ENCODE measurements around the gene ENPP3.
"Not testable (repeated sequence)": the region's sequence is repeated elsewhere in the genome, so short reads cannot be mapped to it uniquely, and the experiment has no call there.

The ENPP3 gene

DNA sequence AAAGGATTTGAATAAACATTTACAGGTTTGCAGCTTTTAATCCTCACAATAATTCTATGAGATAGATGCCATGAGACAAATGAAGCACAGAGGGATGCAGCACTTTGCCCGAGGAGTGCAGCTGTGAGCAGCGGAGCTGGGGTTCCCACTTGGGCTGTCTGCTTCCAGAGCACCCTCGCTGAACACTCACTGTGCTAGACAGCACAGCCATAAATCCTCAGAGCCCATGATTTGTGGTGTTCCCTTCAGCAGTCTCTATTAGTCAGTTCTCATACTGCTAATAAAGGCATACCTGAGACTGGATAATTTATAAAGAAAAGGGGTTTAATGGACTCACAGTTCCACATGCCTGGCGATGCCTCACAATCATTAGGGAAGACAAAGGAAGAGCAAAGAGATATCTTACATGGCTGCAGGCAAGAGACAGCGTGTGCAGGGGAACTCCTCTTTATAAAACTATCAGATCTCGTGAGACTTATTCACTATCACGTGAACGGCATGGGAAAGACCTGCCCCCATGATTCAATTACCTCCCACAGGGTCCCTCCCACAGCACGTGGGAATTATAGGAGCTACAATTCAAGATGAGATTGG, 99.0 kb downstream of the ENPP3 start:
- no peak for DNase-seq (ENCODE audit: low read depth in 2 of 2)

DNA sequence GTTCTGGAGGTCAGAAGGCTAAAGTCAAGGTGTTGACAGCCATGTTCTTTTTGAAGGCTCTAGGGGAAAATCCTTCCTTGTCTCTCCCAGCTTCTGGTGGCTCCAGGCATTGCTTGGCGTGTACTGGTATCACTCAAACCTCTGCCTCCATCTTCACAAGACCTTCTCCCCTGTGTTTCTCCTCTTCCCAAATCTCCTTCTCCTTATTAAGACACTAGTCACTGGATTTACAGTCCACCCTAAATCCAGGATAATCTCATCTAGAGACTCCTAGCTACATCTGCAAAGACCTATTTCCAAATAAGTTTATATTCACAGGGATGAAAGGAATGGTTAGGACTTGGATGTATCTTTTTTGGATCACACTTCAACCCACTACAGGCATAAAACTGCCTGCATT, 99.7 kb downstream of the ENPP3 start:
- no peak for DNase-seq (ENCODE audit: low read depth in 2 of 2)

DNA sequence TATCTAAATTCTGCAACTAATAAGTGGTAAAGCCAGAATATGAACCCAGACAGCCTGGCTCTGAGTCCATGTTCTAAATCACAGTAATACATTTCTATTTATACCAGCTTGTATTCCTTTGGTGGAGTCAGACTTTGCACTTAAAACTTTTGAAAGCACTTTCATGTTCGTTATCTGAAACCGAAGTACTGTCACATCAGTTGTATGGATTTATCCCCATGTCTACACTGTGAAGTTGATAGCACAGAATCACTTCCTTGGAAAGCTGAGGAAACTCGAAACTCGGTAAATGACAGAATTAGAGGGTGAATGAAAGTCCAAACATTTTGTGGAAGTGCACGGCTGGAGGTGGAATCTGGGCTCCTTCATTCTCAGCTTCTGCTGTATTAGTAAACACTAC, 102.0 kb downstream of the ENPP3 start:
- DNase-seq (ENCODE audit: low read depth in 2 of 2) = no peak

GRCh38 chr6:131740161-131740560, 103.1 kb downstream of the ENPP3 start:
- no peak for DNase-seq (ENCODE audit: low read depth in 2 of 2)

GRCh38 chr6:131741688-131742393, 104.7 kb downstream of the ENPP3 start:
- DNase-seq (ENCODE audit: low read depth in 2 of 2) = no peak

DNA sequence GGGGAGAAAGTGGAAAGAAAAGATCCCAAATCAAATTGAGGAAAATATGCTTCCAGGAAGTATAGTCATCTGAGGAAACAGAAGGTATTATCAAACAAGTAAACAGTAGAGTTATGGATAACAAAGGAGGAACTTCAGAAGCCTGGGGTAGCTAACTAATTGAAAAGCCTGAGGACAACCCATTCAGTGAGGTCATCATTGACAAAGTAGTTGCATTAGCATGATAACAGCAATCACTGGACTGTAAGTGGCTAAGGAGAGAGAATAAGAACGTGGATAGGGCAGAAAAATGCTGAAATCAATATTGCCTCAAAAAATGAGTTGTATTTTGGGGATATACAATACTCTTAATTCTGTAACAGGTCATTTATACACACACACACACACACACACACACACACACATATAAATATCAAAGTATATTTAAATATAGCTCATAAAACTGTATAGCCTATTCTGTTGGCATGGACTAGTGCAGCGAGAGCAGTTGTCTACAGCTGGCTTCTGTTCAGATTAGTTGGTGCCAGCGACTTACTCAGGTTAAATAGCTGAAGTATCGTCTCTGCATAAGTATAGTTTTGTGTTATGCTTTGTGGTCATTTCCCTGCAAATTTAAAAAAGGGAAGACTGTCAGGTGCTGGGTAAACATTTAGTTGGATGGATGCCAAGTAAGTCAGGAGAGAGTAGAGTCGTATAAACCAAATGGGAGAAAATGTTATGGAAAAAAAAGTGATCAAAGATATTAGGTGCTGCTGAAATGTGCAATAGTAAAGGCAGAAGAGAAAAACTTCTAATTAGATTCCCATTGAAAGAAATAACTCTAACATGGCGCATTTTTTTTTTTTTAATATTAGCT, 107.6 kb downstream of the ENPP3 start:
- no peak for DNase-seq (ENCODE audit: low read depth in 2 of 2)

- no peak for DNase-seq (ENCODE audit: low read depth in 2 of 2)
Observed at GRCh38 chr6:131745476-131745875, 108.4 kb downstream of the ENPP3 start.

GRCh38 chr6:131747821-131748353, 110.8 kb downstream of the ENPP3 start:
- no peak for DNase-seq (ENCODE audit: low read depth in 2 of 2)

DNA sequence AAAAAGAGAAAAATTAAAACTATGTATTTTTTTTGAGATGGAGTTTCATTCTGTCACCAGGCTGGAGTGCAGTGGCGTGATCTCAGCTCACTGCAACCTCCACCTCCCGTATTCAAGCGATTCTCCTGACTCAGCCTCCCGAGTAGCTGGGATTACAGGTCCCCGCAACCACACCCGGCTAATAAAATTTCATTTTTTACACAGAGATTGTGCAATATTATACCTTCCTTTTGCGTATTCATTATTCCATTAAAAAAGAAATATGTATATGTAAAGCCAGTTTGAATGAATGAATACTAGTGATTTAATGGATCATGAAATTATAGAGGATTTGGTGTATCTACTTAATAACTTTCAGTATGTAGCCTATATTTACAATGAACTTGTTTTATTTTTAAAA, 111.9 kb downstream of the ENPP3 start:
- DNase-seq (ENCODE audit: low read depth in 2 of 2) = no peak

- DNase-seq (ENCODE audit: low read depth in 2 of 2) = not testable (repeated sequence)
Observed at GRCh38 chr6:131751012-131751715, 114.1 kb downstream of the ENPP3 start.

DNA sequence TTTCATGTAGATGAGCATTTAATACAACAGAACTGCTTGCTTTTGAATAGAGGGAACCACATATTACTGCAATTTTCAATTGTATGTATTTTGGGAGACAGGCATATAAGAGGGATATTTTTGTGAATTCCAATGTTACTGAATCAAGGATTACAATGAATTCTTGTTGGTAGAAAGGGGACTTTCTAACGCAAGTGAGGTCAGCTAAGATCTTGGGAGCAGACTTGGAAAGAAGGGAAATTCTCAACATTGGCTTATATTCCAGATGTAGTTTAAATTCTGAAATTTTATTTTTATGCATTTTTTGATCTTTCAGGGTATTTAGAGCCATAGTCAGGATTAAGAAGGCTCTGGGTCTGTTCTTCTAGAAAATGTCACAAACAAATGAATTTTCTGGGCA, 117.0 kb downstream of the ENPP3 start:
- no peak for DNase-seq (ENCODE audit: low read depth in 2 of 2)

DNA sequence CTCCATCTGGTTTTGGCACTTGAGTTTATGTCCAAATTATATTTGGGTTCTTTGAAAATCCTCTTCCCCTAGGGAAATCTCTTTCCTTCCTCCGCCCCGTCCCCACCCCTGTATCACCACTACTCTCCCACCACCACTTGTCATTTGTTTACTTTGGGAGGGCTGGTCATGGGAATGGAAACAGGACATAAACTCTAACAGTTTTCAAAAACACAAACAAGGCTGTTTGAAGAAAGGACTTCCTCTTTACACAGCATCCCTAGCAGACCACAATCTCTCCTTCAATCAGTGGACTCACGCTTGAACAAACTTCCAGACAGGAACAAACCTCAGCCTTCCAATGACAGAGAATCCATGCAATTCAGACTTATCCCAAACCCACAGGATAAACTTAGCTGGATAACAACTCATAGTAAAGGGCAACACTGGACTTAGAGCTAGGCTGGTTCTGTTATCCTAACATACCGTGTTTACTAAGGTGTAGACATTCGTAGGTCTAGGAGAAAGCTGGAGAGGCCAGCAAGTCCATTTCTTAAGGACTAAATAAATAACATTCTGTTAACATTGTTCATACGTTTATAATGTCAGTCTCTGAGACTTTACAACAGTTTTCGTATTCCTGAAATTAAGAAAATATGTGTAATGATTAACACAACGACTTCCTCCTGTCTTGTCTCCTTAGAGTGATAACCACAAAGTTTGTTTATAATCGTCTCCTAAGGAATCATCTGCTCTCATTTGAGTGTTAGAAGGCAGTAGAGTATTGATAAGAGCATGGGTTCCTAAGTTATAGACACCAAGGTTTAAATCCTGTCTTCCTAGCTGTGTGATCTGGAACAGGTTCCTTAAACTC, 117.8 kb downstream of the ENPP3 start:
- DNase-seq (ENCODE audit: low read depth in 2 of 2) = no peak

DNA sequence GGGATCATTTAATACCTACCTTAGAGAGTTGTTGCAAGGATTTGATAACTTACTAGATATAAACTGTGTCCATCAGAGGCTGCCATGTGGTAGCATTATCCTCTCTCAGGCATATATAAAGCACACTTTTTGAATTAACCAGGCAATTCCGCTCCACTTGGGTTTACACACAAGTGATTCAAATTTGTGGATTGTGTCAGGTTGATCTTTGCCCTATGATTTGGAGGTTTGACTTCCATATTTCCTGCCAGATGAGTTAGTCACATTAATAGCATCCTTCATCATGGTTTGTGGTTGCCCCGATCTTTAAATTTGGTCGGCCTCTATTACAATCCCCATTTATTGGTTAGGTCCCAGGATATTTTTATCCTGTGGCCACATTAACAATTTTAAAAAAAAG, 118.5 kb downstream of the ENPP3 start:
- DNase-seq (ENCODE audit: low read depth in 2 of 2) = no peak

GRCh38 chr6:131756039-131756438, 118.9 kb downstream of the ENPP3 start:
- no peak for DNase-seq (ENCODE audit: low read depth in 2 of 2)

- DNase-seq (ENCODE audit: low read depth in 2 of 2) = no peak
Observed at GRCh38 chr6:131758920-131759319, 121.8 kb downstream of the ENPP3 start.

DNA sequence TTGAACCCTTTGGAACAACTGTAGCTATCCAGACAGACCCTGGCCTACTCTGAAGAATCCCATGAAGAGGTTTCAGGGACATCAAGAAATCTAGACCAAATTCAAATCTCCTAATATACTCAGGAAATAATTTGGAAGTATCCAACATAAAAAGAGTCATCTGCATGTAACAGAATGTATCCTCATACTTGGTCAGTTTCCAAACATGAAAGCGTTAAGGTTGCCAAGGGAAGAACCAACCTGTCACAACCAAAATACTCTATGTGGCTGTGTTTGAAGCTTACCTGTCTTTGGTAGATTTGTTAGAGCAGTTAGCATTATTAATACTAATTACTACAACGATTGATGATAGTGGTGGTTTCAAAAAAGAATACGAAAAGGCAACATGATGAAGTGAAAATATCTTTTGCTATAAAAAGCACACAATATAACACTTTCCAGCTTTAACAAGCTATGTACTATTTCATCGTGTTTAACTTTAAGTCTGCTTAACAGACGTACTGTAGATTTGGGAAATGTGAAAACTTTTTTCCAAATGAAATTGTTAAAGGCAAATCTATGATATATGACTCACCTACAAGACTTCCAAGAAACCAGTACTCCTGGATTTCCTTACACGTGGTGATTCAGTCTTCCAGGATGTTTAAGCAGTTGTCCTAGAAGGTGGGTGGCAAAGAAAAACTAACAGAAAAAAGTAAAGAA, 124.1 kb downstream of the ENPP3 start:
- DNase-seq (ENCODE audit: low read depth in 2 of 2) = no peak

GRCh38 chr6:131761762-131762067, 124.6 kb downstream of the ENPP3 start:
- no peak for DNase-seq (ENCODE audit: low read depth in 2 of 2)

- DNase-seq (ENCODE audit: low read depth in 2 of 2) = no peak
Observed at GRCh38 chr6:131762984-131763383, 125.9 kb downstream of the ENPP3 start.

GRCh38 chr6:131763749-131764148, 126.6 kb downstream of the ENPP3 start:
- no peak for DNase-seq (ENCODE audit: low read depth in 2 of 2)

DNA sequence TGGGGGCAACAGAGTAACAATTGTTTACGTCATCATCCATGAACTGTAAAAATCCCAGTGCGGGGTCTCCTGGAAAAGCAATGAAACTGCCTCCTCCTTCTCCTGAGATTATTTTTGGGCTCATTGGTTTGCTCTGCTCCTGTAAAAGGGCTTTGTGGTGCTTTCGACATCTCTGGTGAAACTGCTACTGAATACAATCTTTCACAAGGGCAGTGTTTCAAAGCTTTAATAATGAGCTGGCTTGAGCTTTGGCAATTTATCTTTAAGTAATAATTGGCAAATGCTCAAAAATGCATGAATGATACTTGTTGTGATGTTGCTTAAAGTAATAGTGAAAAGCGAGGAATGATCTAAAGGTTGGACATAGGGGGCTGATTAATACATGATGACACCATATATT, 127.2 kb downstream of the ENPP3 start:
- DNase-seq (ENCODE audit: low read depth in 2 of 2) = no peak

Measured in stimulated activated CD8-positive, alpha-beta memory T cell treated with anti-CD3 and anti-CD28 coated beads, Interleukin-2, amount 100 ng/mL, for 1 hour (primary cell).